Thoracic aorta (tissue), 2 donors: ENCODE results near the gene TMEM52. TPM values are rescaled to one million over a fixed set of nuclear protein-coding genes. Genes with fewer than 3 reads are reported as not detected.

Experiments used
- ATAC-seq: fragments of 150-250 bp; one replicate; pipeline ENCODE4 v1.8.0; 2017; ENCODE audit warnings: low read depth; ENCODE audit not compliant: insufficient number of reproducible peaks, low FRiP score
- DNase-seq: peaks from one replicate; pipeline ENCODE4 v3.0.0-alpha.2; 2020; ENCODE audit warnings: low spot score
- H3K27ac ChIP-seq, 2 donors: fragments of 200-600 bp; sonication (generic); 1 replicate in 1 of 2; 2 replicates in 1 of 2; pipeline ENCODE4 v1.5.1; 2016; ENCODE audit warnings: mild to moderate bottlenecking in 2 of 2, moderate library complexity in 2 of 2
- H3K27me3 ChIP-seq: fragments of 200-600 bp; sonication (generic); replicated peaks from 2 replicates; pipeline ENCODE4 v1.6.0; 2016; ENCODE audit warnings: mild to moderate bottlenecking; ENCODE audit not compliant: insufficient read depth
- H3K36me3 ChIP-seq: fragments of 200-600 bp; sonication (generic); one replicate; pipeline ENCODE4 v1.5.1; 2016
- H3K4me1 ChIP-seq, 2 donors: fragments of 200-600 bp; sonication (generic); 1 replicate in 1 of 2; 2 replicates in 1 of 2; pipeline versions ENCODE4 v1.5.1 to v1.6.0; 2016; ENCODE audit warnings: low read depth in 2 of 2, mild to moderate bottlenecking in 1 of 2; ENCODE audit not compliant: control insufficient read depth in 1 of 2
- H3K4me3 ChIP-seq: fragments of 200-600 bp; sonication (generic); 2 replicates; pipeline ENCODE4 v1.5.1; 2016; ENCODE audit warnings: mild to moderate bottlenecking
- H3K9me3 ChIP-seq: fragments of 200-600 bp; sonication (generic); 2 replicates; pipeline ENCODE4 v1.5.1; 2016
- CTCF ChIP-seq: fragments of 200-600 bp; sonication (generic); IDR thresholded peaks from one replicate; pipeline ENCODE4 v1.5.1; 2019; ENCODE audit warnings: antibody characterized with exemption
- total RNA-seq, 2 donors: library from RNA; depleted of rRNA; stranded (reverse); fragments of >200 nt; gene quantifications; one replicate each; pipeline versions ENCODE4 v1.1.0 to v1.2.3, GENCODE V29; 2016

TMEM52 gene
- total RNA-seq, 2 donors from 2014 or later: not detected

GRCh38 chr1:1900883-1901640 is 18.0 kb downstream of the TMEM52 start:
- Histone ChIP-seq H3K4me1 (no peaks in the 10 kb centered on the region), H3K9me3 (no peaks in the 10 kb centered on the region), H3K27ac (no peak overlapping the region), H3K4me3 (no peak overlapping the region), H3K36me3 (no peaks in the 10 kb centered on the region), H3K27me3 (no peaks in the 10 kb centered on the region)
- DNase-seq (no peak), ATAC-seq (no peak)
- TF ChIP-seq CTCF: no peak

- no peaks in the 10 kb centered on the region for H3K36me3 ChIP-seq
- H3K4me1 ChIP-seq: peaks cover 2 to 5% of the 10 kb centered on the region in 2 donors
- no peak for DNase-seq
- ATAC-seq: no peak
- no peaks in the 10 kb centered on the region for H3K9me3 ChIP-seq
- no peak overlapping the region for H3K4me3 ChIP-seq
- no peak overlapping the region for H3K27ac ChIP-seq
- no peaks in the 10 kb centered on the region for H3K27me3 ChIP-seq
- no peak for TF ChIP-seq CTCF
Observed at GRCh38 chr1:1899967-1900327, 19.1 kb downstream of the TMEM52 start.

DNA sequence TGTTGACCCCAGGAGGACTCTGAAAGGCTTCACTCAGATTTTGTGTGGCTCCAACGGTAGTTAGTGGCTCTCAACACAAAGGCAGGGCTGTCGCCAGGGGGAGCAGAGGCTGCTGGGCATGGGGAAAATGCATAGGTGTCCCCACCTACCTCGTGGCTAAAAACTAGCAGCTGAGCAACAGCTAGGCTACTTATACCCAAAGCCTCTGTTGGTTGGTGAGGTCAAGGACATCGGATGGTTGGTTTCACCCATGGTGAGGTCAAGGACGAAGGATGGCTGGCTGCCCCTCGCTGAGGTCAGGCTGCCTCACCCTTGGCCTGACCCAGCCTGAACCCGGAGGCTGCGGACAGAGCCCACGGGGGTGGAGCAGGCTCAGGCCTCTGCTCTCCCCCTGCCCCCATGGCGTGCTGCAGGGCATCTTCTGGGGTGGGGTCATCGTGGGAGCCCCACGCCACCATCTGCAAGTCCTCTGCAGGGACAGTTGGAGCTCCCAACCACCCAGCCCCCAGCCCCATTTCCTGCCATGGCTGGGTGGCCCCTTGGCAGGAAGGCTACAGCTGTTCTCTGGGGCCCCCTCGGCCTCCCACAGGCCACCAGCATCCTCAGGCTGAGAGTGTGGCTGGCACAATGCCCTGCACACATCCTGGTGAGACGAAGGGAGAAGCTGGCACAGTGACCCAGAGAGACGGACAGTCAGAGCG is 19.7 kb downstream of the TMEM52 start:
- Histone ChIP-seq H3K27me3 (no peaks in the 10 kb centered on the region), H3K36me3 (no peaks in the 10 kb centered on the region), H3K9me3 (no peaks in the 10 kb centered on the region), H3K27ac (no peak overlapping the region), H3K4me1 (peaks cover 6 to 10% of the 10 kb centered on the region in 2 donors), H3K4me3 (no peak overlapping the region)
- no peak for TF ChIP-seq CTCF
- DNase-seq (no peak), ATAC-seq (no peak)

DNA sequence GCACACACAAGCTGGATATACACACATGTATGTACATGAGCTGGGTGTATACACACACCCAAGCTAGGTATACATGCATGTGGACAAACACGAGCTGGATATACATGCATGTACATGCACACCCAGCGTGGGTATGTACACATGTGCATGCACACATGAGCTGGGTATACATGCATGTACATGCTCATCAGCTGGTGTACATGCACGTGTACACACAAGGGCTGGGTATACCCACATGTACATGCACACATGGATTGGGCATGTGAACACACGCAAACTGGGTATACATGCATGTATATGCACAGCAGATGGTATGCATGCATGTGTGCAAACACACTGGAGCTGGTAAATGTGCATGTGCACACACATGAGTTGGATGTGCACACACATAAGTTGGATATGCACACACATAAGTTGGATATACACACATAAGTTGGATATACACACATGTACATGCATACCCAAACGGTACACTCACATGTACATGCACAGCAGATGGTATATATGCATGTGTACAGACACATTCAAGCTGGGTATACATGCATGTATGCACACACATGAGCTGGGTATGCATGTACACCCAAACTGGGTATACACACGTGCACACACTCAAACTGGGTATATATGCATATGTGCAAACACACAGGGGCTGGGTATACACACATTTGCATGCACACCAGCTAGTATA is 20.7 kb downstream of the TMEM52 start:
- no peaks in the 10 kb centered on the region for H3K36me3 ChIP-seq
- no peak for DNase-seq
- TF ChIP-seq CTCF: no peak
- H3K9me3 ChIP-seq: no peaks in the 10 kb centered on the region
- H3K27me3 ChIP-seq: no peaks in the 10 kb centered on the region
- no peak overlapping the region for H3K27ac ChIP-seq
- no peak overlapping the region for H3K4me3 ChIP-seq
- H3K4me1 ChIP-seq: peaks cover 9 to 20% of the 10 kb centered on the region in 2 donors
- ATAC-seq: no peak
